Left ventricle myocardium inferior (tissue), 1 donor: ENCODE measurements around the gene POLR2I. TPM values are rescaled to one million over a fixed set of nuclear protein-coding genes. Genes with fewer than 3 reads are reported as not detected.
A peak's percentile ranks its signal among the peaks of the same experiment; 100 is the strongest.

Experiments used
- DNase-seq: peaks from one replicate; pipeline ENCODE4 v3.0.0-alpha.2; 2020
- H3K27ac ChIP-seq: fragments of 200-600 bp; replicated peaks from 2 replicates; pipeline ENCODE4 v1.8.0; 2021
- H3K27me3 ChIP-seq: fragments of 200-600 bp; 2 replicates; pipeline ENCODE4 v1.8.0; 2021; ENCODE audit warnings: low read depth
- H3K36me3 ChIP-seq: fragments of 200-600 bp; 2 replicates; pipeline ENCODE4 v1.8.0; 2021
- H3K4me1 ChIP-seq: fragments of 200-600 bp; 2 replicates; pipeline ENCODE4 v1.8.0; 2021
- H3K4me3 ChIP-seq: fragments of 200-600 bp; 2 replicates; pipeline ENCODE4 v1.8.0; 2021; ENCODE audit warnings: mild to moderate bottlenecking, moderate library complexity
- H3K9me3 ChIP-seq: fragments of 200-600 bp; replicated peaks from 2 replicates; pipeline ENCODE4 v1.8.0; 2021
- CTCF ChIP-seq: fragments of 200-600 bp; IDR thresholded peaks from 2 replicates; pipeline ENCODE4 v1.8.0; 2021; ENCODE audit warnings: antibody characterized with exemption, mild to moderate bottlenecking, borderline replicate concordance
- intact Hi-C: fragments of 100-400 bp; cut with micrococcal nuclease; formaldehyde crosslinking; loops from one replicate; pipeline ENCODE4 v1.11.0; 2022
- total RNA-seq: library from RNA; stranded (reverse); fragmentation: NEBNext Ultra II Directional; extraction: Animal tissue kit (Norgen Biotek cat#: 25700); gene quantifications from one replicate; pipeline ENCODE4 v1.2.1, GENCODE V29; 2021
- donor health status: DM: no; HTN: yes; CAD: no; lungs with severe emphysema.

POLR2I gene
- total RNA-seq, 1 donor from 2014 or later: 130 TPM

DNA sequence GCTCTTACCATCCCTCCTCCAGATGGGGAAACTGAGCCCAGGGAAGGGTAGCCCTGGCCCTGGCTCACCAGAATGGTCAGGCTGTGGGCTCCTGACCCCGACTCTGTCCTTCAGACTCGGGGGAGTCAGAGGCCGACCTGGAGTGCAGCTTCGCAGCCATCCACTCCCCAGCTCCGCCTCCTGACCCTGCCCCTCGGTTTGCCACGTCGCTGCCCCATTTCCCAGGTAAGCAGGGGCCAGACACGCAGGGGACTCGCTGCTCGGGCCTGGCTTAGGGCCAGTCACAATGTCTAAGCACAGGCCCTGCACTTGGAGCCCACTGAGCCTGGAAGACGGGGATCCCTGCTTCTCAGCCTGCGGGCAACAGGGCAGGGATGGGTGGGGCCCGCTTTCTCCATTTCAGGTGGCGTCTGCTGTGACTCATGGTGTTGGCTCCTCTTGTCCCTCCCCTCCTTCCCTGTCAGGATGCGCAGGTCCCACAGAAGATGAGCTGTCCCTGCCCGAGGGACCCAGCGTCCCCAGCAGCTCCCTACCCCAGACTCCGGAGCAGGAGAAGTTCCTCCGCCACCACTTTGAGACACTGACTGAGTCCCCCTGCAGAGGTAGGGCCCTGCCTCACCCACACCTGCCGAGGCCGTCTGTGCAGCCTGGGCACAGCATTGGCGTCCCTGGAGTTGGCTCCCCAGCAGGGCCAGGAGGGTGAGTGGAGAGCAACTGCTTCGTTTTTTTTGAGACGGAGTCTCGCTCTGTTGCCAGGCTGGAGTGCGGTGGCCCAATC, 12.9 kb downstream of the POLR2I start:
- Histone ChIP-seq H3K4me3 (peak overlapping the region; percentile 63), H3K27me3 (no peaks in the 10 kb centered on the region), H3K4me1 (peaks cover 72% of the 10 kb centered on the region), H3K9me3 (no peaks in the 10 kb centered on the region), H3K27ac (peak overlapping the region; percentile 88), H3K36me3 (peaks cover 32% of the 10 kb centered on the region)
- intact Hi-C loops: no loop called here
- no peak for TF ChIP-seq CTCF
- DNase-seq: no peak

DNA sequence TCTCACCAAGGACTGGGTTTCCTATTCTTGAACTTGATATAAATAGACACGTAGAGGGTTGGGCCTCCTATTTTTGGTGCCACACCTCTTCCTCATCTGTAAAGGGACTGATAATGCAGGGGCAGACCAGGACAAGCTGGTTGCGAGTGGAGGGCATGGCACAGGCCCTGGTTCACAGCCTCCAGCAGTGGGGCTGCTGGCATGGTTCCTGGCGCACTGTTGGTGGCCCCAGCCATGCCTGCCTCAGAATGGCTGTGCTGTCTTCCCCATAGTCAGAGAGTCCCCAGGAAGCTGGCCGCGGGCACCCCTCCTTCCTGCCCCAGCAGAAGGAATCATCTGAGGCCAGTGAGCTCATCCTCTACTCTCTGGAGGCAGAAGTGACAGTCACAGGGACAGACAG, 14.2 kb downstream of the POLR2I start:
- peak; percentile 80 for DNase-seq
- Histone ChIP-seq H3K4me1 (peaks cover 64% of the 10 kb centered on the region), H3K36me3 (peaks cover 32% of the 10 kb centered on the region), H3K4me3 (peak overlapping the region; percentile 63), H3K27me3 (no peaks in the 10 kb centered on the region), H3K9me3 (no peaks in the 10 kb centered on the region), H3K27ac (peak overlapping the region; percentile 88)
- intact Hi-C loops: no loop called here
- TF ChIP-seq CTCF: no peak

DNA sequence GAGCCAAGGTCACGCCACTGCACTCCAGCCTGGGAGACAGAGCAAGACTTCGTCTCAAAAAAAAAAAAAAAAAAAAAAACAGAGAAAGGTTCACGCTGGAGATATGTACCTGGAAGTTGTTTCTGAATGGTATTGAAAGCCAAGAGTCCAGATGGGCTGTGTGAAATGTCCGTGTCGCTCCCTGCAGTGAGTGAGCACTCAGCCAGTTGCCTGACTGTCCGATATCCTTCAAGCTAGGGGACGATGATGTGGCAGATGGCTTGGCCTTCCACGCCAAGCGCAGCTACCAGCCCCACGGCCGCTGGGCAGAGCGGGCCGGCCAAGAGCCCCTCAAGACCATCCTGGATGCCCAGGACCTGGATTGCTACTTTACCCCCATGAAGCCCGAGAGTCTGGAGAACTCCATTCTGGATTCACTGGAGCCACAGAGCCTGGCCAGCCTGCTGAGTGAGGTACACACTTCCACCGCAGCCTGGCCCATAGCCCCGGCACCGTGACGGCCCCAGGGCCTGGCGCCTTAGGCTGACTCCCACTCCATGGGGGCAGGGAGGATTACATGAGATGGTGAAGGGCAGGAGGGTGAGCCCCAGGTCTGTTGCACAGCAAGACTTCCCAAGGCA, 15.4 kb downstream of the POLR2I start:
- H3K4me3 ChIP-seq: peak overlapping the region; percentile 63
- no peak for TF ChIP-seq CTCF
- H3K4me1 ChIP-seq: peaks cover 60% of the 10 kb centered on the region
- H3K27me3 ChIP-seq: no peaks in the 10 kb centered on the region
- H3K9me3 ChIP-seq: no peaks in the 10 kb centered on the region
- intact Hi-C loops: no loop called here
- H3K27ac ChIP-seq: peak overlapping the region; percentile 88
- peaks cover 20% of the 10 kb centered on the region for H3K36me3 ChIP-seq
- DNase-seq: no peak

DNA sequence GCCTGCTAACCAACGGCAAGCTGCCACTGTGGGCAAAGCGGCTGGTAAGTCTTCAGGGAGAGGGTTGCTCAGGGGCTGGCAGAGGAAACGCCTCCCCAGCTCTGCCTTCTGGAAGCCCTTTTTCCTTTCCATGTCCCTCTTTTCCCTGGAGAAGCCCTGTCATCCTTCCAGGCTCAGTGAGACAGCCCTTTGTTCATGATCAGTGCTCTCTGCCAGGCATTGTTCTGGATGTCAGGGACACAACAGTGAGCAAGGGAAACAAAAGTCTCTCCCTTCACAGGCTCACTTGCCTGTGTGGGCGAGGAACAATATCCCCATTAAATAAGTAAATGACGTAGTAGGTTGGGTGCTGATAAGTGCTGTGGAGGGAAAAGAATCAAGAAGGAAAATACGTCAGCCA, 17.6 kb downstream of the POLR2I start:
- H3K27me3 ChIP-seq: no peaks in the 10 kb centered on the region
- intact Hi-C loops: no loop called here
- H3K4me3 ChIP-seq: no peak overlapping the region
- TF ChIP-seq CTCF: no peak
- no peaks in the 10 kb centered on the region for H3K9me3 ChIP-seq
- H3K36me3 ChIP-seq: no peaks in the 10 kb centered on the region
- H3K4me1 ChIP-seq: peaks cover 53% of the 10 kb centered on the region
- DNase-seq: no peak
- peak overlapping the region; percentile 61 for H3K27ac ChIP-seq

GRCh38 chr19:36093687-36094086, 21.0 kb downstream of the POLR2I start:
- intact Hi-C loops: no loop called here
- DNase-seq: peak; percentile 33
- H3K9me3 ChIP-seq: no peaks in the 10 kb centered on the region
- no peak for TF ChIP-seq CTCF
- H3K36me3 ChIP-seq: no peaks in the 10 kb centered on the region
- no peaks in the 10 kb centered on the region for H3K27me3 ChIP-seq
- peak overlapping the region; percentile 73 for H3K27ac ChIP-seq
- peaks cover 25% of the 10 kb centered on the region for H3K4me1 ChIP-seq
- H3K4me3 ChIP-seq: no peak overlapping the region
